ENCODE results near the gene DPP6. TPM values are rescaled to one million over a fixed set of nuclear protein-coding genes. Genes with fewer than 3 reads are reported as not detected.

Gene DPP6
- total RNA-seq, 1 experiment from 2014 or later = not detected

DNA sequence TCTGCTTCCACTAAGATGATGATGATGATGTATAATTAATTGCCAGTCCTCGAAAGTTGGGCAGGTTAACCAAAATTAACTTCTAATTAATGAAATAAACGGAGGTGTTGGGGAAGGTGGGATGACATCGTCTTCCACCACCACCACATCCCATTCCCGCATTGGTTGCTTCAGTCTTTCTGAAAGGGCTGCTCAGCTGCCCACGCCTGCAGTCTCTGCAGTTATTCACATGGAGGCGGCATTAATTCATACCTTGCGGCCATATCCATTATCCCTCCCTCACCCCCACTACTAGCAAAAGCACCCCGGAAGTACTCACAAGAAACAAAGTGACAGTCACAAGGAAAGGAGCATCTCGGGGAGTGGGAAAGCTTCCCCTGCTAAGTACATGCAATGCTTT, 387.9 kb downstream of the DPP6 start:
- Histone ChIP-seq H3K27ac (no peak overlapping the region), H3K9me3 (replicated peaks) (peaks cover 4% of the 10 kb centered on the region; the same call in 1 of the 2 replicates)

DNA sequence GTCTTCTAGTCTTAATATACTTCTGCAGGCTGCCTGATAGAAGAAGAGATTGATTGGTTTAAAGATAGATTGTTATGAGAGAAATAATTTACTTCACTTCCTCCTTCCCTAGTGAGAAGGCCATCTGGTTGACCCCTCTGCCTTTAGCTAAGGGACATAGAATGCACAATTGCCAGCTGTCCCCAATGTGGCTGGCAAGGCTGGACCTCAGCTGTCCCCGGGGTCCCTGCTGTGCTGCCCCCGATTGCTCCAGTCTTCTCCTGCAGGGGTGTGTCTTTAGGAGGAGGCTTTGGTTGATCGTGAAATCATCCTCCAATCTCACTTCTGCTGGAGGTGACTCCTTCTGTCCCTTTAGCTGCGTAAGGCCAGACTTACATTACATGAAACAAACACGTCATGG, 388.5 kb downstream of the DPP6 start:
- H3K4me3 ChIP-seq = no peak overlapping the region
- DNase-seq (ENCODE audit: low read depth in 1 of 2, low spot score in 2 of 2) = no peak
- H3K27me3 ChIP-seq (replicated peaks) = no peaks in the 10 kb centered on the region
- H3K9me3 ChIP-seq (replicated peaks) = peaks cover 4% of the 10 kb centered on the region; the same call in 1 of the 2 replicates
- no peaks in the 10 kb centered on the region for H3K4me1 ChIP-seq (replicated peaks)
- H3K36me3 ChIP-seq = no peaks in the 10 kb centered on the region
- no peak overlapping the region for H3K27ac ChIP-seq

More for the DNA sequence above, 387.9 kb downstream of the DPP6 start:
- no peak for DNase-seq (ENCODE audit: low read depth in 1 of 2, low spot score in 2 of 2)
- H3K36me3 ChIP-seq = no peaks in the 10 kb centered on the region
- H3K4me1 ChIP-seq (replicated peaks) = no peaks in the 10 kb centered on the region
- H3K4me3 ChIP-seq = no peak overlapping the region
- no peaks in the 10 kb centered on the region for H3K27me3 ChIP-seq (replicated peaks)

DNA sequence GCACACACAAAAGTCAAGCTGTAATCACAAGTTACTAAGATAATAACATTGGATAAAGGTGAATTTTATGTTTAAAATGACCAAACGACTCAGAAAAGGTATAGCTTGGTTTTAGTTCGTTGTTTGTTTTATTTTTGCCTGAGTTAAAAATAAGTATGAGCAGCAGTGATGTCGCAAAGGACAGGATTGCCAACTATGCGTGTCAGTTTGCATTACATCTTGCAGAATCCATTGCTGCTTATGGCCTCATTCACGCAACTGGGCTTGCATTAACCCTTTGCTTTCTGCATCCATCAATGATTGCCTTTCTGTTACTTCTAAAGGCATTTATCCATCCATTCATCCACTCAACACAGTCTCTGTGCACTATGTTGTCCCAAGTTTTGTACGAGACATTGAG, 389.6 kb downstream of the DPP6 start:
- DNase-seq (ENCODE audit: low read depth in 1 of 2, low spot score in 2 of 2) = no peak

DNA sequence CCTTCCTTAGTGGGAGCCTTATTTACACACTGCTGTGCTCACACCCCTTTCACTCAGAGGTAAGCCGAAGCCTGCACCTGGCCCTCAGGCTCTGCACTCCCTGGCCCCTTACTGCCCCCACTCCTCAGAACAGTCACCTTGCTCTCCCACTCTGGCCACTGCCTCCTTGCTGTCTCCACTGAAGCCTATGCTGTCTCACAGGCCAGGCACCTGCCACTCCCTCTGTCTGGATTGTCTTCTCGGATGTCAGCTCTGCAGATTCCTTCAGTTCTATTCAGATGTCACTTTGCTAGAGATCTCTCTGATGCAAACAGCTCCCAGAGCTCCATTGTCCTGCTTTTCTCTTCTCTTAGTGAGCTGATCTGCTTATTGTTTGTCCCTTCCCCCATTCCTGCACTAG, 390.7 kb downstream of the DPP6 start:
- H3K4me3 ChIP-seq = no peak overlapping the region
- H3K36me3 ChIP-seq = no peaks in the 10 kb centered on the region
- H3K27me3 ChIP-seq (replicated peaks) = no peaks in the 10 kb centered on the region
- H3K4me1 ChIP-seq (replicated peaks) = no peaks in the 10 kb centered on the region
- no peak for DNase-seq (ENCODE audit: low read depth in 1 of 2, low spot score in 2 of 2)
- H3K27ac ChIP-seq = no peak overlapping the region
- 0 out of 2 replicates have a peak, but pooled peaks cover 10% of the 10 kb centered on the region for H3K9me3 ChIP-seq (replicated peaks)

More for the DNA sequence above, 389.6 kb downstream of the DPP6 start:
- Histone ChIP-seq H3K27me3 (replicated peaks) (no peaks in the 10 kb centered on the region), H3K4me1 (replicated peaks) (no peaks in the 10 kb centered on the region), H3K9me3 (replicated peaks) (peaks cover 5% of the 10 kb centered on the region; the same call in 1 of the 2 replicates), H3K36me3 (no peaks in the 10 kb centered on the region), H3K4me3 (no peak overlapping the region), H3K27ac (no peak overlapping the region)

DNA sequence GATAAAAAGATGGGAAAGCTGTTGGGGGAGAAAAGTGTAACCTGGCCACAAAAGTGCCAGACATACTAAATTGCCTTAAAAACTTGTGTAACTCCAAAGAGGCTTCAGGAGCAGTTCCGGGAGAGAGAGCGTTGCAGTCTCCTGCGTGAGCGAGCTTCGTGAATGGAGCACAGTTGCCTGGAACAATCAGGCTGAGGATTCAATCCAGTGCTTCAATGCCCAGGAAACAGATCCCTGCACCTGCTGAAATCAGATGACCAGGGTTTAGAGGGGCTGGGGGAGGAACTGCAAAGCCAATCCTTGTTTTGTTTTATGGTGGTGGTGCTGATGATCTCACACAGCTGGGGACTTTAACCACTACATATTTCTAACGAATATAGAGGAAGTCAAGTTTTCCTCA, 398.3 kb downstream of the DPP6 start:
- H3K9me3 ChIP-seq (replicated peaks) = 0 out of 2 replicates have a peak, but pooled peaks cover 10% of the 10 kb centered on the region
- no peaks in the 10 kb centered on the region for H3K27me3 ChIP-seq (replicated peaks)
- no peak overlapping the region for H3K4me3 ChIP-seq
- H3K36me3 ChIP-seq = no peaks in the 10 kb centered on the region
- no peak overlapping the region for H3K27ac ChIP-seq
- H3K4me1 ChIP-seq (replicated peaks) = no peaks in the 10 kb centered on the region
- no peak for DNase-seq (ENCODE audit: low read depth in 1 of 2, low spot score in 2 of 2)

DNA sequence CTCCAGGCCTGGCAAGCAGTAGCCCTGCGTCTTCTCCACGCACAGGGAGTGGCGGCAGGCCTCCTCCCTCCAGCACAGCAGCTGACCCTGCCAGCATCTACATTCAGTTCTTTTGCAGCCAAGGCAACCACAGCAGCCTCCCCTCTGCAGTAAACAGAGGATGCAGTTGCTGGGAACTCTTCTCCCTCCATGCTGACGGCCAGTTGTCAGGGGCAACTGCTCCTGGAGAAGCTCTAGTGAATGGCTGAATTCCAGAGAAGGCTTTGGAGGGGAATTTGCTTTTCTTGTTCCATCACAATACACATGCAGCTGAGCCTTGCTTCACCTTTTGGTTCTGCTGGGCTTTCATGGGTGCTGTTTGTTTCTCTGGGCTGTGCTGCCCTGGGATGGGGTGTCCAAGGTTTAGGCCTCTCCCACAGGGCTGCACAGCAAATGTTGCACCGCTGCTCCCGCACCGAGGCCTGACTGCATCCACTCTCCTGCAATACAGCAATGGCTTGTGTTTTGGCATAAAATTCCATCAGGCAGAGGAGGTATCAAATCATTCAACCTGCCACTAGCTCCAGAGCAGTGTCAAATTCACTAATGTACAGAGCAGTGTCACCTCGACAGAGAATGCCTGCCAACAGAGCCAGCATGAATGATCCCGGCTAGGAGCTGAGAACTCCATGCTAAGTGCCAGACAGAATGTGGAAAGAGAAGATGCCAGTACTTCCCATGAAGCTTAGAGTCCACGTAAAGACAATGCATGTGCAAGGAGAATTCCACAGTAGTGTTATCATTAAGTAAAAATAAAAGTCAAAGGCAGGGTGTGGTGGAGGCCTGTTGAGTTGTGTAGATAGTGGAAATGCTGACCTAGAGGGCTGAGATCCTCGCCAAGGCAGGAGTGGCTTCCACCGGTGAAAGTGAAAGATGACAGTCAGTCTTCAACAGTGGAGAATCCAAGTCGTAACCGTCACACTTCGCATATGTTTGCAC, 399.6 kb downstream of the DPP6 start:
- no peak for DNase-seq (ENCODE audit: low read depth in 1 of 2, low spot score in 2 of 2)
- H3K27me3 ChIP-seq (replicated peaks) = no peaks in the 10 kb centered on the region
- no peak overlapping the region for H3K4me3 ChIP-seq
- no peak overlapping the region for H3K27ac ChIP-seq
- H3K36me3 ChIP-seq = no peaks in the 10 kb centered on the region
- H3K9me3 ChIP-seq (replicated peaks) = peaks cover 8% of the 10 kb centered on the region; the same call in 1 of the 2 replicates
- no peaks in the 10 kb centered on the region for H3K4me1 ChIP-seq (replicated peaks)

DNA sequence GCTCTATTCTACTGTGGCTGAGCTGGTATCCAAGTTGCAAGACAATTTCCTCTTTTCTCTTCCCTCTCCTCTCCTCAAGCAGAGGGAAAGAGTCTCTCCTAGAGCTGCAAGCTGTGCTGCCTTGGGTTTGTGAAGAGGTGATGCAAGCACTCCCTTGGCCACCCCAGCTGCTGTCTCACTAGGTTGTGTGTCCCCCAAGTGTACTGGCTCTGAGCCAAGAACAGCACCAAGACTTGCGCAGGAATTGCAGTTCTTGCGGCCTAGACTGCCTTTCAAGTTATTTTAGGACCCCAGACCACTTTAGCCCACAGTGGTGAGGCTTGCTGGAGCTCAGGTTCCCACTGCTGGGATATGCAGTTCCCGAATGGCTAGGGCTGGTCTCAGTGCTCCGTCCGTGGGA, 411.6 kb downstream of the DPP6 start:
- Histone ChIP-seq H3K36me3 (no peaks in the 10 kb centered on the region), H3K27ac (no peak overlapping the region), H3K27me3 (replicated peaks) (no peaks in the 10 kb centered on the region), H3K9me3 (replicated peaks) (peaks cover 9% of the 10 kb centered on the region), H3K4me1 (replicated peaks) (no peaks in the 10 kb centered on the region), H3K4me3 (no peak overlapping the region)
- DNase-seq (ENCODE audit: low read depth in 1 of 2, low spot score in 2 of 2) = no peak

DNA sequence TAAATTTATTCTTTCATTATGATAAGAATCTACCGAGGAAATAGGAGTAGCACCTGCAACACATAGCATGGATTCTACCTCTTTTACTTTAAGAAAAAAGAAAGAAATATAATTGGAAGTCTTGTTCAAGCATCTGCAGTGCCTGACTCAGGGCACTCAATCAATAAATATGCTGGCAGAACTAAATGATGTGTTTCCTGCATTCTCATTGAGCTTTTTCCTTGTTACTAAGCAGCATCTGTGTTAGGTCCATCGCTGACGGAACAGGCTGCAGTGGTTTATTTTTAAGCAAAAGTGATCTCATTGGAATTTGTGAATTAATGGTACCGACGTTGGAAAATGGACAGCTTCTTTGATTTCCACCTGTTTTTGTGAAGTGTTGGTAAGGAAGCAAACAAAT, 417.5 kb downstream of the DPP6 start:
- Histone ChIP-seq H3K4me1 (replicated peaks) (no peaks in the 10 kb centered on the region), H3K4me3 (no peak overlapping the region), H3K27me3 (replicated peaks) (no peaks in the 10 kb centered on the region), H3K36me3 (no peaks in the 10 kb centered on the region), H3K27ac (no peak overlapping the region), H3K9me3 (replicated peaks) (peaks cover 5% of the 10 kb centered on the region)
- no peak for DNase-seq (ENCODE audit: low read depth in 1 of 2, low spot score in 2 of 2)

DNA sequence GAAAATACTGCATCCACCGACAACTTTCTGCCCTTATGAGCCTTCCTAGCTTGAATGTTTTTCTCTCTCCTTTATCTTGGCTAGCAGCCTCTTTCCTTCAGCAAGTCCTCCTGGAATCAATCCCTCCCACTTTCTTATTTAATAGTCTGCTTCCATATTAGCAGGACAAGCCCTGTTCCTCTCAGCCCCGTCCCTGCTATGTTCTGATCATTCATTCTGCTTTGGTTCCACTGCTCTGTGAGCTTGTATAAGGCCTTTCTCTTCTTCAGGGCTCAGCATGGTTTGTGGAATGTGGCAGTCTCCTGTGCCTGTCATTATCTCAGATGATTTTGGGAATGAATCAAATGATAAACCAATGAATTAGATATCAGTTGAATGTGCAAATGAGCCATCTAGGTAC, 420.1 kb downstream of the DPP6 start:
- Histone ChIP-seq H3K27me3 (replicated peaks) (no peaks in the 10 kb centered on the region), H3K9me3 (replicated peaks) (no peaks in the 10 kb centered on the region; the same call in 1 of the 2 replicates), H3K27ac (no peak overlapping the region), H3K4me3 (no peak overlapping the region), H3K36me3 (no peaks in the 10 kb centered on the region), H3K4me1 (replicated peaks) (no peaks in the 10 kb centered on the region)
- DNase-seq (ENCODE audit: low read depth in 1 of 2, low spot score in 2 of 2) = no peak

DNA sequence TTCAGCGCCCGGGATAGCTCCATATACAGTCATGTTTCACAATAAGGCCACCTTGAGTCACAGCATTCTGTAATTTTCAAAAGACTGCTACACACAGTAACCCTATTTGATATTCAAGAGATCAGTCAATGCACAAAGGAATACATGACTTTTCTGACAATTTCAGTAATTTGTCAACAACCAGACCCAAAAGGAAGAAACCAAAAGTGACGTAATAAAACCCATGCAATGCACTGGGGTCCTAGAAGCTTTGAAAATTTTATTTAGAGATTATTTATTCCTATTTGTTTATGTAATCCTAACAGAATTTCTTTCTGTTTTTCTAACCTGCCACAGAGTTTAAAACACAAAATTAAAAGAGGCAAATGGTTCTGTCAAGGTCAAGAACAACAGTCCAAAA, 421.2 kb downstream of the DPP6 start:
- no peaks in the 10 kb centered on the region for H3K4me1 ChIP-seq (replicated peaks)
- H3K9me3 ChIP-seq (replicated peaks) = no peaks in the 10 kb centered on the region; the same call in 1 of the 2 replicates
- H3K27ac ChIP-seq = no peak overlapping the region
- no peak for DNase-seq (ENCODE audit: low read depth in 1 of 2, low spot score in 2 of 2)
- no peaks in the 10 kb centered on the region for H3K27me3 ChIP-seq (replicated peaks)
- no peaks in the 10 kb centered on the region for H3K36me3 ChIP-seq
- no peak overlapping the region for H3K4me3 ChIP-seq

DNA sequence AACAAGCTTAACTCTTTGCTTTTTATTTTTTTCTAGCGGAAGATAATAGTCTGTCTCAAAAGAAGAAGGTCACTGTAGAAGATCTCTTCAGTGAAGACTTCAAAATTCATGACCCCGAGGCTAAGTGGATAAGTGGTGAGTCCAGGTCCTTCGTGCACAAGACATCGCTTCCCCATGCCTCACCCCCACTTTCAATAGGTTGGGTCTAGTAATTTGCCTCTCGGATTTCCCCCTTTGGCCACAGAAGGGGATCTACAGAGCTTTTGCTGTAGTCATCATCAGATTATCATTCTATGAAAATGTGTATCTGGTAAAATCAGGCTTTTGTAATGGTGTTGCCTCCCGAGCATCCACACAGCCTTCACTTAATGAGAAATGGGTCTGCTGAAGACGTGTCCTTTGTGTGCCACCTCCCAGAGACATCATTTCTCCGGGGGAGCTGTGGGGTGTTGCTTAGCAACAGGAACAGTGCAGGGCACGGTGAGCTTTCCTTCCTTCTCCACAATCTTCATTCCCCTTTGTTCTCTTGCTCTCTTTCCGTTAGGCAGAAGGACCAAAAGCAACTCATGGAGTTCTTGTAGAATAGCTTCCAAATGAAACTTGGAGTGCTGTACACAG, 422.8 kb downstream of the DPP6 start:
- Histone ChIP-seq H3K36me3 (no peaks in the 10 kb centered on the region), H3K27me3 (replicated peaks) (no peaks in the 10 kb centered on the region), H3K27ac (no peak overlapping the region), H3K9me3 (replicated peaks) (no peaks in the 10 kb centered on the region; the same call in 1 of the 2 replicates), H3K4me1 (replicated peaks) (no peaks in the 10 kb centered on the region), H3K4me3 (no peak overlapping the region)
- DNase-seq (ENCODE audit: low read depth in 1 of 2, low spot score in 2 of 2) = no peak

DNA sequence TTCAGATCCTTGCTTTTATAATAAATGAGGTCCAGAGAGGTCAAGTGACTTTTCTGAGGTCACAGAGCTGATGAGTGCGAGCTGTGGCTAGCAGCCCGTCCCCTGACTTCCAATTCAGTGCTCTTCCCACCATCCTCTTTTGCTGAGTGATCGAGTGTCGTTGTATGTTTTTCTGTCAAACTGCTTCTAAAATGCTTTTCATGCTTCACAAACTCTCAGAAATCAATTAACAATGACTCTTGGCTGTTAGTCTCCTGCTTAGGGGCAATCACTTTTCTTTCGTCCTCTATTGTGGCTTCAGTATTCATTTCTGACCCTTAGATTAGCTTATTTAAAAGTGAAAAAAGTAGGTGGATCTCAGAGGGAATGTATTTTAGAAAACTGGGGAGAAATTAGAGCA, 423.7 kb downstream of the DPP6 start:
- Histone ChIP-seq H3K27ac (no peak overlapping the region), H3K4me3 (no peak overlapping the region), H3K36me3 (no peaks in the 10 kb centered on the region), H3K27me3 (replicated peaks) (no peaks in the 10 kb centered on the region), H3K4me1 (replicated peaks) (no peaks in the 10 kb centered on the region), H3K9me3 (replicated peaks) (no peaks in the 10 kb centered on the region)
- no peak for DNase-seq (ENCODE audit: low read depth in 1 of 2, low spot score in 2 of 2)

DNA sequence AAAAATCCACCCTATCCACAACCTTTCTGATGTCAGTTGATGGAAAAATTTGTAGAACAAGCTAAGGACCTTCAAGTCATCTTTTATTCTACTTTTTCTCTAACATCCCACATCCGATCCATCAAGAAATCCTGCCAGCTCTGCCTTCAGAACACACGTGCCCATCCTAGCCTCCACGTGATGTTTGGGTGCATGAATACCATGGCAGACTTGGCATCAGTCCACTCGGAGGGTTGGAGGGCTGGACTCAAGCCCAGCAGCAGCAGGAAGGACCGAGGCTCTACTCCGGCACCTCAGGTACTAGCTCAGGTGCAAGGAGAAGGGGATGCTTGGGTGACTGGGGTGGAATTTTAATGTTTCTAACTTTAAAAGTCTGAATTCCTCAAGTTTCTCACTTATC, 428.6 kb downstream of the DPP6 start:
- Histone ChIP-seq H3K36me3 (no peaks in the 10 kb centered on the region), H3K27ac (no peak overlapping the region), H3K27me3 (replicated peaks) (no peaks in the 10 kb centered on the region), H3K4me3 (no peak overlapping the region), H3K4me1 (replicated peaks) (no peaks in the 10 kb centered on the region), H3K9me3 (replicated peaks) (no peaks in the 10 kb centered on the region)
- no peak for DNase-seq (ENCODE audit: low read depth in 1 of 2, low spot score in 2 of 2)

DNA sequence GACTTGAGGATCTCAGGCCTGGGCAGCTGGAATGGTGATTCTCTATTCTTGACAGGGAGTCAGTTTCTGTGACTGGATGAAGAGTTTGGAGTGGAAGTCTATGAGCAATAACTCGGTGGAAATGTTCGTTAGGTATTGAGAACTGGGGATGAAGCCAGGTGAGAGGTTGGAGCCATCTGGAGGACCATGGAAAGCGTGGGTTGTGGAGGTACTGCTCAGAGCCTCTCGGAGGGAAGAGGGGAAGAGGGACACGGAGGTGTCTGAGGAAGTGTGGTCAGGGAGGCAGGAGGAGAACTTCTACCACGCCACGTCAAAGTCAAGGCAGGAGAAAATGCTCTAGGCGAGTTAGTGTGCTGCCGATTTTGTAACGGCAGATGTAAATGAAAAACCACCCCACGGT, 430.7 kb downstream of the DPP6 start:
- no peaks in the 10 kb centered on the region for H3K4me1 ChIP-seq (replicated peaks)
- H3K36me3 ChIP-seq = no peaks in the 10 kb centered on the region
- no peak overlapping the region for H3K27ac ChIP-seq
- H3K9me3 ChIP-seq (replicated peaks) = 0 out of 2 replicates have a peak, but pooled peaks cover 2% of the 10 kb centered on the region
- no peak overlapping the region for H3K4me3 ChIP-seq
- no peak for DNase-seq (ENCODE audit: low read depth in 1 of 2, low spot score in 2 of 2)
- H3K27me3 ChIP-seq (replicated peaks) = no peaks in the 10 kb centered on the region

All from SJSA1 (cell line).